Colonic mucosa (tissue), 4 donors: Measurements from ENCODE around the gene LMBR1. TPM values are rescaled to one million over a fixed set of nuclear protein-coding genes. Genes with fewer than 3 reads are reported as not detected.

Source experiments
- DNase-seq: peaks from one replicate; pipeline ENCODE4 v3.0.0-alpha.2; 2020
- H3K27ac ChIP-seq: fragments of 200-600 bp; one replicate; pipeline ENCODE4 v1.8.0; 2021
- H3K27me3 ChIP-seq: fragments of 200-600 bp; one replicate; pipeline ENCODE4 v1.8.0; 2021
- H3K36me3 ChIP-seq: fragments of 200-600 bp; one replicate; pipeline ENCODE4 v1.8.0; 2021
- H3K4me1 ChIP-seq: fragments of 200-600 bp; one replicate; pipeline ENCODE4 v1.8.0; 2021; ENCODE audit warnings: mild to moderate bottlenecking
- H3K4me3 ChIP-seq: fragments of 200-600 bp; one replicate; pipeline ENCODE4 v1.8.0; 2021
- H3K9ac ChIP-seq, 2 donors: one replicate each; pipeline ENCODE4 v1.7.0; 2013; ENCODE audit warnings: control low read depth in 2 of 2, low read depth in 2 of 2, low read length in 2 of 2
- H3K9me3 ChIP-seq: fragments of 200-600 bp; one replicate; pipeline ENCODE4 v1.8.0; 2021
- CTCF ChIP-seq: fragments of 200-600 bp; IDR thresholded peaks from one replicate; pipeline ENCODE4 v1.8.0; 2022; ENCODE audit warnings: antibody characterized with exemption, mild to moderate bottlenecking
- intact Hi-C: fragments of 100-400 bp; cut with DNase I; formaldehyde crosslinking; loops from one replicate; pipeline ENCODE4 v1.14.1; 2022
- total RNA-seq, 2 donors: library from RNA; stranded (reverse); fragmentation: NEBNext Ultra II Directional in 1 of 2; extraction: Animal tissue kit (Norgen Biotek cat#: 25700) in 1 of 2; gene quantifications; one replicate each; pipeline ENCODE4 v1.2.1, GENCODE V29; 2021
- donor health status: healthy.
- donor health status: DM: no; HTN: no; CAD: no.
- donor health status: DM: no; HTN: no; CAD: no.

LMBR1 gene
- total RNA-seq, 2 donors from 2014 or later = 41.4 to 42.0 TPM

GRCh38 chr7:156895024-156895780 lies 2.2 kb upstream of the LMBR1 start:
- H3K4me1 ChIP-seq = peaks cover 3% of the 10 kb centered on the region
- H3K9me3 ChIP-seq = no peaks in the 10 kb centered on the region
- intact Hi-C loops = no loop called here
- no peak overlapping the region for H3K4me3 ChIP-seq
- no peak overlapping the region for H3K27ac ChIP-seq
- H3K27me3 ChIP-seq = no peaks in the 10 kb centered on the region
- TF ChIP-seq CTCF = no peak
- H3K36me3 ChIP-seq = no peaks in the 10 kb centered on the region
- no peak for DNase-seq
- no peak overlapping the region for H3K9ac ChIP-seq

DNA sequence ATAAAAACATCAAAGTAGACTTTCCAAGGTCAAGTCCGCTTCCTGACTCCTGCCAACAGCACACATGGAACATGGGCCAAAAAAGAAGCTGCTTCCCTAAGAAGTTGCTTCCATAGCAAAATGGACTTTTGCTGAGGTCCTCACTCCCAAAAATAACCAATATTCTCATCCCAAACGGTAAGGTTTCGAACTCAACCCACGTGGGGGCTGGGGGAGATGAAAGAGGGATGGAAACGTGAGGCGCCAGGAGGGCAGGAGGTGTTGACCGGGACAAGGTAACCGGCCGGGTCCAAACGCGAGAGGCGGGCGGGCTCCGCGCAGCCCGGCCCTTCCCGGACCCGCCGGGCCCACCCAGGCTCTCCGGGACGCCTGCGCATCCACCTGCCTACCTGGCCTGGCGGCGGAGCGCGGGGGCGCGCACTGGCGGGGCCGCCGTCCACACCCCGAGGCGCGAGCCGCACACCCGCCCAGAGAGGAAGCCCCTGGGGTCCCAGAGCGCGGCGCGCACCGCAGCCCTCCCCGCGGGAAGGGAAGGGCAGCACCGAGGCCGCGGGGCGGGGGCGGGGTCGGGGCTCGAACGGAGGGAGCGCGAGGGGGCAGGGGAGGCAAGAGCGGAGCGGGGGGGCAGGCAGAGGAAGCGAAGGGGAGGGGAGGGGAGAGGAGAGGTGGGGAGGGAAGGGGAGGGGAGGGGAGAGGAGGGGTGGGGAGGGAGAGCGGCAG lies 742 bp downstream of the LMBR1 start:
- TF ChIP-seq CTCF = no peak
- H3K4me3 ChIP-seq = peak overlapping the region; percentile 84
- H3K4me1 ChIP-seq = peaks cover 3% of the 10 kb centered on the region
- peak; percentile 69 for DNase-seq
- intact Hi-C loops = no loop called here
- H3K36me3 ChIP-seq = no peaks in the 10 kb centered on the region
- H3K9me3 ChIP-seq = no peaks in the 10 kb centered on the region
- peak overlapping the region; percentile 79 to 86 for H3K9ac ChIP-seq
- peak overlapping the region; percentile 93 for H3K27ac ChIP-seq
- H3K27me3 ChIP-seq = no peaks in the 10 kb centered on the region

GRCh38 chr7:156889746-156890145 lies 3.2 kb downstream of the LMBR1 start:
- TF ChIP-seq CTCF = no peak
- peaks cover 3% of the 10 kb centered on the region for H3K4me1 ChIP-seq
- H3K4me3 ChIP-seq = no peak overlapping the region

DNA sequence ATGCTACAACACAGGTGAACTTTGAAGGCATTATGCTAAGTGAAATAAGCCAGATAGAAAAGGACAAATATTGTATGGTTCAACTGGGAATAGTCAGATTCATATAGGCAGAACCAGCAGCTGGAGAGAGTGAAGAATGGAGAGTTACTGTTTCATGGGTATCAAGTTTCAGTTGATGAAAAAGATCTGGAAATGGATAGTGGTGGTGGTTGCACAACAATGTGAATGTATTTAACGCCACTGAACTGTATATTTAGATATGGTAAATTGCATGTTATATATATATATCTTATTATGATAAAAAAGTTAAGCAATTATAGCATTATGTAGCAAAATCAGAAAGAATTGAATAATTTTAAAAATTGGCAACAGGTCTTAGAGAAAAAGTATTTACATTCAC lies 3.9 kb downstream of the LMBR1 start:
- DNase-seq = no peak
- TF ChIP-seq CTCF = no peak
- intact Hi-C loops = no loop called here
- Histone ChIP-seq H3K27me3 (no peaks in the 10 kb centered on the region), H3K9me3 (no peaks in the 10 kb centered on the region), H3K9ac (no peak overlapping the region), H3K27ac (no peak overlapping the region), H3K4me1 (peaks cover 3% of the 10 kb centered on the region), H3K4me3 (no peak overlapping the region), H3K36me3 (no peaks in the 10 kb centered on the region)

More at GRCh38 chr7:156889746-156890145, 3.2 kb downstream of the LMBR1 start:
- Histone ChIP-seq H3K9ac (no peak overlapping the region), H3K9me3 (no peaks in the 10 kb centered on the region), H3K36me3 (no peaks in the 10 kb centered on the region), H3K27ac (no peak overlapping the region), H3K27me3 (no peaks in the 10 kb centered on the region)
- intact Hi-C loops = no loop called here
- no peak for DNase-seq

- Histone ChIP-seq H3K27ac (no peak overlapping the region), H3K9ac (no peak overlapping the region), H3K4me3 (no peak overlapping the region), H3K4me1 (no peaks in the 10 kb centered on the region), H3K36me3 (no peaks in the 10 kb centered on the region), H3K27me3 (no peaks in the 10 kb centered on the region), H3K9me3 (no peaks in the 10 kb centered on the region)
- no peak for TF ChIP-seq CTCF
- intact Hi-C loops = no loop called here
- no peak for DNase-seq
These were observed 6.8 kb downstream of the LMBR1 start for GRCh38 chr7:156886020-156886795.
